Activated T-cell treated with anti-CD3 and anti-CD28 coated beads, Interleukin-2, amount 50 U/mL, for 72 hours (primary cell): ENCODE results near the gene CAMTA2. TPM values are rescaled to one million over a fixed set of nuclear protein-coding genes. Genes with fewer than 3 reads are reported as not detected.

ENCODE experiments used
- ATAC-seq, 2 donors: fragments of 150-1000 bp; cut with Tn5 transposase; replicated peaks in 1 of 2; 2 replicates each; pipeline ENCODE4 v1.10.0; 2021; ENCODE audit warnings: moderate library complexity in 2 of 2, mild to moderate bottlenecking in 1 of 2
- DNase-seq, 2 donors: peaks; one replicate each; pipeline ENCODE4 v3.0.0; 2021 to 2022; ENCODE audit warnings: mixed read lengths in 1 of 2
- H3K27ac Mint-ChIP-seq: one replicate; pipeline ENCODE4 v1.8.0; 2022; ENCODE audit warnings: mild to moderate bottlenecking, moderate library complexity, mixed read lengths
- H3K27me3 Mint-ChIP-seq: one replicate; pipeline ENCODE4 v1.8.0; 2022; ENCODE audit warnings: low read depth, mixed read lengths
- H3K36me3 Mint-ChIP-seq, 2 donors: one replicate each; pipeline ENCODE4 v1.8.0; 2022; ENCODE audit warnings: mixed read lengths in 2 of 2, mild to moderate bottlenecking in 1 of 2; ENCODE audit not compliant: insufficient read depth in 2 of 2
- H3K4me1 Mint-ChIP-seq: one replicate; pipeline ENCODE4 v1.8.0; 2022; ENCODE audit warnings: low read depth, mixed read lengths
- H3K4me3 Mint-ChIP-seq, 2 donors: one replicate each; pipeline ENCODE4 v1.8.0; 2022; ENCODE audit warnings: mild to moderate bottlenecking in 2 of 2, mixed read lengths in 2 of 2, moderate library complexity in 2 of 2
- H3K9me3 Mint-ChIP-seq, 2 donors: one replicate each; pipeline ENCODE4 v1.8.0; 2022; ENCODE audit warnings: mixed read lengths in 2 of 2
- total RNA-seq, 2 donors: library from RNA; stranded (reverse); gene quantifications; one replicate each; pipeline ENCODE4 v1.2.3, GENCODE V29; 2022

Gene CAMTA2
- total RNA-seq, 2 donors from 2014 or later, result 206 to 207 TPM

DNA sequence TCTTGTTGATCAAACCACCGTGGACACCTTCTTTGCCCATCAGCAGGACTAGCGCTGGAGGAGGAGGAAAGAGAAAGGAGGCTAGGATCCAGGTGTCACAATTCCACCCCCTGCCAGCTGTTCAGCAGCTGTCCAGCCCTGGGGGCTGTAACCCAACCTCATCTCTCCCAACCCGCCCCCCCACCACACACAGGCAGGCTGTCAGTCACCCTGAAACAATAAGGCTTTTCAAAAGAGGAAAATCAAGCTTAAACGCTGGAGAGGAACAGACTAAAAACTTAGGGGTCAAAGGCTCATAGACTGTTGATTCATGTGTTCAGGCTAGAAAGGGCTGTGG, 41.6 kb downstream of the CAMTA2 start:
- Mint-ChIP-seq H3K27ac (peak overlapping the region; percentile 95), H3K27me3 (no peaks in the 10 kb centered on the region), H3K36me3 (peaks cover 35 to 51% of the 10 kb centered on the region in 2 donors), H3K9me3 (no peaks in the 10 kb centered on the region), H3K4me3 (peak overlapping the region; percentile 93 to 98), H3K4me1 (peaks cover 68% of the 10 kb centered on the region)
- no peak for DNase-seq
- ATAC-seq, result no peak

- peaks cover 37 to 55% of the 10 kb centered on the region in 2 donors for H3K36me3 Mint-ChIP-seq
- peak; percentile 90 to 93 for DNase-seq
Measured at GRCh38 chr17:4945176-4945943, 42.1 kb downstream of the CAMTA2 start.

DNA sequence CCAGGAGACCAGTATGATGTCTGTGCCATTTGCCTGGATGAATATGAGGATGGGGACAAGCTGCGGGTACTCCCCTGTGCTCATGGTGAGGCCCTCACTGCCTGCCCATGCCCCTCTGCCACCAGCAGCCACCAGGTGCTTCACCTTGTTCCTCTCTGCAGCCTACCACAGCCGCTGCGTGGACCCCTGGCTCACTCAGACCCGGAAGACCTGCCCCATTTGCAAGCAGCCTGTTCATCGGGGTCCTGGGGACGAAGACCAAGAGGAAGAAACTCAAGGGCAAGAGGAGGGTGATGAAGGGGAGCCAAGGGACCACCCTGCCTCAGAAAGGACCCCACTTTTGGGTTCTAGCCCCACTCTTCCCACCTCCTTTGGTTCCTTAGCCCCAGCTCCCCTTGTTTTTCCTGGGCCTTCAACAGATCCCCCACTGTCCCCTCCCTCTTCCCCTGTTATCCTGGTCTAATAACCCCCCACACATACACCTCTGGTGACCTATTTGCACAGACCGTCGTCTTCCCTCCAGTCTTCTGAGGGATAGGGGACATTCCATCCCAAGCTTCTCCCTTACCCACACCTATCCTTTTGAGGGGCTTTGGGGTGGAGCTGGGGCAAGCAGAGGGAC, 42.8 kb downstream of the CAMTA2 start:
- Mint-ChIP-seq H3K27me3 (no peaks in the 10 kb centered on the region), H3K27ac (peak overlapping the region; percentile 94), H3K4me1 (peaks cover 61% of the 10 kb centered on the region), H3K9me3 (no peaks in the 10 kb centered on the region), H3K36me3 (peaks cover 39 to 59% of the 10 kb centered on the region in 2 donors), H3K4me3 (peak overlapping the region; percentile 93 to 98)
- DNase-seq, result peak; percentile 35 to 48
- ATAC-seq, result no peak

More at GRCh38 chr17:4945176-4945943, 42.1 kb downstream of the CAMTA2 start:
- H3K27me3 Mint-ChIP-seq, result no peaks in the 10 kb centered on the region
- H3K9me3 Mint-ChIP-seq, result no peaks in the 10 kb centered on the region
- peak; percentile 44 to 54 for ATAC-seq
- peaks cover 63% of the 10 kb centered on the region for H3K4me1 Mint-ChIP-seq
- peak overlapping the region; percentile 93 to 98 for H3K4me3 Mint-ChIP-seq
- peak overlapping the region; percentile 94 for H3K27ac Mint-ChIP-seq

DNA sequence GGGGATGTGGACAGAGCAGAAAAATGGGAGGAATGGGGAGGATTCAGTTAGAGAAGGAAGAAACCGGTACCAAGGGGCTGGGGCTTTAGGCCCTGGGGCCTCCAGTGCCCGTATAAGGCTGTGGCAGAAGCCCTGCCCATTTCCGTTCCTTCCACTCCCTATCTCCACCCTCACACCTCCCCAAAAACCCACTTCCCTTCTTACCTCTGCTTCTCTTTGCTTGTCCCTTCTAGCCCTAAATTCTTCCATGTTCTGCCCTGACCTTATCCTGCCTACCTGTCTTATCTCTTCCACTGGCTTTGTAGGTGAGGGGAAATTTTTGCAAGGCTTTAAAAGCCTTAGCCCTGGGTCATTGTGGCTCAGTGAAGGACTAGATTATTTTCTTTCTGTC, 43.3 kb downstream of the CAMTA2 start:
- Mint-ChIP-seq H3K4me1 (peaks cover 62% of the 10 kb centered on the region), H3K27me3 (no peaks in the 10 kb centered on the region), H3K27ac (peak overlapping the region; percentile 94), H3K36me3 (peaks cover 39 to 59% of the 10 kb centered on the region in 2 donors), H3K9me3 (no peaks in the 10 kb centered on the region), H3K4me3 (peak overlapping the region; percentile 93 to 98)
- DNase-seq, result peak; percentile 66 to 73
- peak; percentile 12 for ATAC-seq

GRCh38 chr17:4942760-4943508, 44.5 kb downstream of the CAMTA2 start:
- Mint-ChIP-seq H3K4me1 (peaks cover 73% of the 10 kb centered on the region), H3K9me3 (no peaks in the 10 kb centered on the region), H3K36me3 (peaks cover 41 to 59% of the 10 kb centered on the region in 2 donors), H3K27ac (peak overlapping the region; percentile 26), H3K4me3 (peak overlapping the region; percentile 93 to 98), H3K27me3 (no peaks in the 10 kb centered on the region)
- DNase-seq (no peak), ATAC-seq (no peak)

- Mint-ChIP-seq H3K36me3 (peaks cover 34 to 57% of the 10 kb centered on the region in 2 donors), H3K27me3 (no peaks in the 10 kb centered on the region), H3K9me3 (no peaks in the 10 kb centered on the region), H3K27ac (peak overlapping the region; percentile 99), H3K4me1 (peaks cover 66% of the 10 kb centered on the region), H3K4me3 (peak overlapping the region; percentile 93 to 98)
- no peak for ATAC-seq
- DNase-seq, result no peak
Measured at GRCh38 chr17:4941319-4941610, 46.2 kb downstream of the CAMTA2 start.

DNA sequence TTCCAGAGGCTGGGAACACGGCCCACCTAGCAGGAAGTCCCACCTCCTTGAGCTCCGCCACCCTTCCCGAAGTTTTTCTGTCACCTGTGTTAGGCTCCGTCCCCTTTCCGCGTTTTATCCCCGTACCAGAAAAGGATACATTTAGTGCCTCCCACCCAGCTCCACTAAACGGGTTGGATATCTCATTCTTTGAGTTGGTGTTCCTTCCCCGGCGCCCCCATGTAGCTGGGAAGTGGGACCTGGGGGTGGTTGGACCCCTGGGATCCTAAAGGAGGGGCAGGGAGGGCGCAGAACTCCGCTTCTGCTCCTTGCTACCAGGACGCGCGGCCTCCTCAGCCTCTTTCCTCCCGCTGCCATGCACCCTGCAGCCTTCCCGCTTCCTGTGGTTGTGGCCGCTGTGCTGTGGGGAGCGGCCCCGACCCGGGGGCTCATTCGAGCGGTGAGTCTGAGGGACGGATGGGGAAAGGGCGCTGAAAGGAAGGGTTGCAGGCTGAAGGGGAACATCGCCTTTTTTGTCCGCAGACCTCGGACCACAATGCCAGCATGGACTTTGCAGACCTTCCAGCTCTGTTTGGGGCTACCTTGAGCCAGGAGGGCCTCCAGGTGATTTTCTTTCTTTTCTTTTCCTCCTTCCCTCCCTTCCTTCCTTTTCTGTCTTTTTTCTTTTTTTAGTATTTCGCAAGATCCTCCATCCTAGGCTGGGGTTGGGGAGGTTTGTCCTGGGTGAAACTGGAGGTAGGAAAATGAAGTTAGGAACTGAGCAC, 46.7 kb downstream of the CAMTA2 start:
- no peaks in the 10 kb centered on the region for H3K9me3 Mint-ChIP-seq

DNA sequence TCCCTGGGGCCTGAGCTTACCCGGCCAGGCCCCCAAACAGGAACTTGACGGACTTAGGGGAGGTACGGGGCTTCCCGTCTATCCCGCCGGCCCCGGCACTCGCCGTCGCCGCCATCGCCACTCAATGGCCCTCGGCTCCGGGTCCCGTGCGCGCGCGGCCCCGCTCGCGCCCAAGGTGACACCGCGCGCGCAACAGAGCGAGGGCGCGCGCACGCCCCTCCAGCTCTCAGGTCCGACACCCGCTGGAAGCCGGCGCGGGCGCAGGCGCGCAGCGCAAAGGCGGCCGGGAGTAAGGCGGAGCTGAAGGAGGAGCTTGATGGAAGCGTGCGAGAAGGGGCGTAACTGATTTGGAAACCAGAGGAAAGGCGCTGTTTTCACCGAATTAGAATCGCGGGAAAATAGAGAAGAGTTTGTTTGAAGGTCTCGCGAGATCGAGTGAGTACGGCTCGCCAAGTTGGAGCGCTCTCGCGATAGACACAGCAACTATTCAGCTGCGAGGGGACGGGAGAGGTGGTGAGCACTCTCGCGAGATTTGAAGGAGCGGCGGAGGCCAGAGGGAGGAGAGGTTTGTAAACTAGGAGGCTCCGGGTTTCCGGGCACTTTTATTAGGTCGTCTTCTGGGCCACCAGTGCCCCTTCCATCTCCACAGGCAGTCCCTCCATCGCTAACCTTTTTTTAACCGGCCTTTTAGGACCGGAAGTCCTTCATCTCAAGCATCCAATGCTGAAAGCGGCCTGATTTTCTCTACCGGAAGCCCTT, 47.5 kb downstream of the CAMTA2 start, which contains the start of the genes RNF167 and SLC25A11:
Gene RNF167, plus strand, starts transcription at position 473 of the 759 bp plus-strand sequence. CDS start 642 bp downstream, outside the sequence.
Gene SLC25A11, minus strand, starts transcription at position 251 of the 759 bp plus-strand sequence. Its CDS starts 136 bp downstream, at position 115.
- peak within 1 kb of the TSS; percentile 93 to 98 for H3K4me3 Mint-ChIP-seq
- ATAC-seq (peak; percentile 83), DNase-seq (peak; percentile 96 to 98)
- peaks cover 54% of the 10 kb centered on the region for H3K4me1 Mint-ChIP-seq
- H3K9me3 Mint-ChIP-seq, result no peaks in the 10 kb centered on the region
- no peaks in the 10 kb centered on the region for H3K27me3 Mint-ChIP-seq
- peaks cover 24 to 50% of the 10 kb centered on the region in 2 donors for H3K36me3 Mint-ChIP-seq
- peak within 1 kb of the TSS; percentile 99 for H3K27ac Mint-ChIP-seq

More for the DNA sequence above, 46.7 kb downstream of the CAMTA2 start:
- Mint-ChIP-seq H3K27me3 (no peaks in the 10 kb centered on the region), H3K4me1 (peaks cover 61% of the 10 kb centered on the region), H3K27ac (peak overlapping the region; percentile 99), H3K36me3 (peaks cover 31 to 56% of the 10 kb centered on the region in 2 donors), H3K4me3 (peak overlapping the region; percentile 93 to 98)
- DNase-seq (peak; percentile 60 to 69), ATAC-seq (peak in 1 of 2 donors; percentile 5)

DNA sequence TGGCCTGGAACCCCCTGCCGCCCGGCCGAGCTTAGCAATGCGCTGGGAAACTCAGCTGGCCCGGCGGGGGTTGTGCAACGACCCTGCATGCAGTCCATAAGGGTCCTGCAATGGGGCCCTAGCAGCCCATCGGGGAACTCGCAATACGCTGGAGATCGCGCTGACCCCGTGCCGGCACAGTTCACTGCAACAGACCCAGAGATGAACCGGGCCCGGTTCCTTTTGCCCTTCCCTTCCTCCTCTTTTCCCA, 48.0 kb downstream of the CAMTA2 start:
- H3K4me1 Mint-ChIP-seq, result peaks cover 51% of the 10 kb centered on the region
- H3K4me3 Mint-ChIP-seq, result peak overlapping the region; percentile 93 to 98
- H3K27me3 Mint-ChIP-seq, result no peaks in the 10 kb centered on the region
- peak in 1 of 2 donors; percentile 3 for ATAC-seq
- H3K9me3 Mint-ChIP-seq, result no peaks in the 10 kb centered on the region
- H3K27ac Mint-ChIP-seq, result no peak overlapping the region
- H3K36me3 Mint-ChIP-seq, result peaks cover 24 to 46% of the 10 kb centered on the region in 2 donors
- DNase-seq, result no peak

GRCh38 chr17:4938688-4939545, 48.6 kb downstream of the CAMTA2 start:
- DNase-seq (no peak), ATAC-seq (no peak)
- peaks cover 19 to 40% of the 10 kb centered on the region in 2 donors for H3K36me3 Mint-ChIP-seq
- peak overlapping the region; percentile 93 to 98 for H3K4me3 Mint-ChIP-seq
- H3K27ac Mint-ChIP-seq, result peak overlapping the region; percentile 77
- no peaks in the 10 kb centered on the region for H3K9me3 Mint-ChIP-seq
- peaks cover 51% of the 10 kb centered on the region for H3K4me1 Mint-ChIP-seq
- no peaks in the 10 kb centered on the region for H3K27me3 Mint-ChIP-seq

DNA sequence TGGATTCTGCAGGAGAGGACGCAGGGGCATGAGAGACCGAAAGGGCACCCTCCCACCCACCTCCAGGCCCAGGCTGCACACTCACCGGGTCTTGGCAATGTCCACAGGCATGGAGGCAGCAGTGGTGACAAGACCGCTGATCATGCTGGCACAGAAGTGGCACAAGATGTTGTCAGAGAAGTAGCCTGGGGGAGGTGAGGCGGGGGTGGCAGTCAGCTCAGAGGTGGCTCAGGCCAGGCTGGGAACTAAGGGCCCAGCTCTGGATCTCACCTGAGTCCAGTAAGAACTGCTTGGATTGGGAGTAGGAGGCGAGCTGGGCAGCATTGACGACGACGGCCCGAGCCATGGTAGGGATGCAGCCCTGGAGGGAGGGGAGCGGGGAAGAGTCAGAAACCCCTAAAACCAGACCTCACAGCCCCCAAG, 49.4 kb downstream of the CAMTA2 start:
- DNase-seq (no peak), ATAC-seq (no peak)
- H3K4me3 Mint-ChIP-seq, result peak overlapping the region; percentile 93 to 98
- peak overlapping the region; percentile 77 for H3K27ac Mint-ChIP-seq
- H3K36me3 Mint-ChIP-seq, result peaks cover 17 to 33% of the 10 kb centered on the region in 2 donors
- peaks cover 43% of the 10 kb centered on the region for H3K4me1 Mint-ChIP-seq
- H3K9me3 Mint-ChIP-seq, result no peaks in the 10 kb centered on the region
- H3K27me3 Mint-ChIP-seq, result no peaks in the 10 kb centered on the region
